HepG2 (cell line): ENCODE measurements around the gene ZNF865. TPM values are rescaled to one million over a fixed set of nuclear protein-coding genes. Genes with fewer than 3 reads are reported as not detected.

Source experiments
- CBX1 ChIP-seq: IDR thresholded peaks from one replicate; pipeline ENCODE4 v1.6.1; 2016; ENCODE audit warnings: antibody characterized with exemption, low read depth
- CENPBD1 ChIP-seq: sonication (generic); formaldehyde crosslinking; IDR thresholded peaks from 2 replicates; pipeline ENCODE4 v1.8.0; 2022; ENCODE audit warnings: missing genetic modification reagents, low read depth, mild to moderate bottlenecking, borderline replicate concordance
- GZF1 ChIP-seq: sonication (generic); formaldehyde crosslinking; IDR thresholded peaks from 2 replicates; pipeline ENCODE4 v1.5.1; 2020; ENCODE audit warnings: mild to moderate bottlenecking, missing genetic modification reagents
- HOXA9 ChIP-seq: sonication (generic); formaldehyde crosslinking; IDR thresholded peaks from 2 replicates; pipeline ENCODE4 v1.8.1; 2022; ENCODE audit warnings: missing genetic modification reagents, mild to moderate bottlenecking, moderate library complexity, borderline replicate concordance
- MAFK ChIP-seq, 2 experiments: IDR thresholded peaks in 1 of 2; conservative IDR thresholded peaks in 1 of 2; 2 replicates each; pipeline ENCODE4 v1.6.1; 2011; ENCODE audit warnings: improper control_type of control experiment in 2 of 2, low read length in 2 of 2
- NCOR1 ChIP-seq: fragments of 200-600 bp; sonication (generic); IDR thresholded peaks from 2 replicates; pipeline ENCODE4 v1.7.0; 2017; ENCODE audit warnings: antibody characterized with exemption, low read length, borderline replicate concordance
- NKX3-1 ChIP-seq: sonication (generic); formaldehyde crosslinking; IDR thresholded peaks from 2 replicates; pipeline ENCODE4 v1.5.0; 2020; ENCODE audit warnings: missing genetic modification reagents
- PHB2 ChIP-seq: fragments of 450-650 bp; IDR thresholded peaks from 2 replicates; pipeline ENCODE4 v1.6.1; 2018; ENCODE audit not compliant: partially characterized antibody
- SAFB2 ChIP-seq: sonication (generic); formaldehyde crosslinking; IDR thresholded peaks from 2 replicates; pipeline ENCODE4 v1.5.1; 2020; ENCODE audit warnings: missing genetic modification reagents, low read depth, mild to moderate bottlenecking, borderline replicate concordance
- SAP130 ChIP-seq: IDR thresholded peaks from 2 replicates; pipeline ENCODE4 v1.6.1; 2016; ENCODE audit warnings: low read depth
- SP140L ChIP-seq: sonication (generic); formaldehyde crosslinking; IDR thresholded peaks from 2 replicates; pipeline ENCODE4 v1.4.0; 2020; ENCODE audit warnings: missing genetic modification reagents, borderline replicate concordance
- THAP11 ChIP-seq: IDR thresholded peaks from 2 replicates; pipeline ENCODE4 v1.6.1; 2016; ENCODE audit warnings: missing biosample characterization, missing genetic modification reagents
- YEATS4 ChIP-seq: sonication (generic); formaldehyde crosslinking; IDR thresholded peaks from 2 replicates; pipeline ENCODE4 v1.4.0; 2020; ENCODE audit warnings: missing genetic modification reagents, borderline replicate concordance
- ZBTB14 ChIP-seq: sonication (generic); formaldehyde crosslinking; IDR thresholded peaks from 2 replicates; pipeline ENCODE4 v1.4.0; 2020; ENCODE audit warnings: missing genetic modification reagents
- ZC3H13 ChIP-seq: sonication (generic); formaldehyde crosslinking; IDR thresholded peaks from 2 replicates; pipeline ENCODE4 v1.8.1; 2023; ENCODE audit warnings: mild to moderate bottlenecking, missing genetic modification reagents, moderate library complexity
- ZFP36L2 ChIP-seq: sonication (generic); formaldehyde crosslinking; IDR thresholded peaks from 2 replicates; pipeline ENCODE4 v1.4.0; 2020; ENCODE audit warnings: missing genetic modification reagents
- ZNF138 ChIP-seq: sonication (generic); formaldehyde crosslinking; IDR thresholded peaks from 2 replicates; pipeline ENCODE4 v1.5.0; 2020; ENCODE audit warnings: mild to moderate bottlenecking, low read depth, missing genetic modification reagents
- ZNF207 ChIP-seq: fragments of 450-650 bp; IDR thresholded peaks from 2 replicates; pipeline ENCODE4 v1.6.1; 2016; ENCODE audit warnings: antibody characterized with exemption, borderline replicate concordance
- ZNF274 ChIP-seq: sonication (generic); formaldehyde crosslinking; IDR thresholded peaks from 2 replicates; pipeline ENCODE4 v1.5.1; 2020; ENCODE audit warnings: mild to moderate bottlenecking, missing genetic modification reagents
- ZNF589 ChIP-seq: sonication (generic); formaldehyde crosslinking; conservative IDR thresholded peaks from 2 replicates; pipeline ENCODE4 v1.8.0; 2022; ENCODE audit warnings: mild to moderate bottlenecking, moderate library complexity, missing genetic modification reagents
- ZNF724P ChIP-seq: sonication (generic); formaldehyde crosslinking; IDR thresholded peaks from 2 replicates; pipeline ENCODE4 v1.8.0; 2022; ENCODE audit warnings: missing genetic modification reagents, borderline replicate concordance
- ZNF878 ChIP-seq: sonication (generic); formaldehyde crosslinking; IDR thresholded peaks from 2 replicates; pipeline ENCODE4 v1.8.1; 2023; ENCODE audit warnings: mild to moderate bottlenecking, missing genetic modification reagents, moderate library complexity
- polyA plus RNA-seq, 8 experiments: library from polyadenylated mRNA; depleted of rRNA in 3 of 8; stranded (reverse) in 7 of 8; unstranded in 1 of 8; fragments of >200 nt; fragmentation: Illumina TruSeq in 4 of 8; extraction: Trizol in 4 of 8; gene quantifications; 2 replicates each; pipeline versions ENCODE4 v1.2.1 to v1.2.3, GENCODE V29; 2011 to 2016; ENCODE audit warnings: low read depth in 4 of 8, missing spikeins in 1 of 8, mixed read lengths in 1 of 8; ENCODE audit not compliant: insufficient read depth in 1 of 8
- total RNA-seq, 5 experiments: library from RNA; depleted of rRNA; stranded (reverse); fragments of >200 nt; fragmentation: Illumina TruSeq; extraction: Trizol; gene quantifications; 2 replicates each; pipeline ENCODE4 v1.2.3, GENCODE V29; 2016; ENCODE audit warnings: low read depth in 1 of 5
- TF ChIP-seq, protein P1 (sequence below): sonication (generic); formaldehyde crosslinking; IDR thresholded peaks from 2 replicates; pipeline ENCODE4 v1.5.0; 2020; ENCODE audit warnings: missing genetic modification reagents
- TF ChIP-seq, protein P2 (sequence below): sonication (generic); formaldehyde crosslinking; IDR thresholded peaks from 2 replicates; pipeline ENCODE4 v1.8.1; 2022; ENCODE audit warnings: low read depth, mild to moderate bottlenecking, missing genetic modification reagents
- TF ChIP-seq, protein P3 (sequence below): sonication (generic); formaldehyde crosslinking; IDR thresholded peaks from 2 replicates; pipeline ENCODE4 v1.5.0; 2020; ENCODE audit warnings: missing genetic modification reagents

Gene ZNF865
- total and polyA plus RNA-seq, 2 of the 13 experiments (the other 11 are each of a cell fraction or from before 2014, with no cell fraction given), result 0.93 to 1.0 TPM

DNA sequence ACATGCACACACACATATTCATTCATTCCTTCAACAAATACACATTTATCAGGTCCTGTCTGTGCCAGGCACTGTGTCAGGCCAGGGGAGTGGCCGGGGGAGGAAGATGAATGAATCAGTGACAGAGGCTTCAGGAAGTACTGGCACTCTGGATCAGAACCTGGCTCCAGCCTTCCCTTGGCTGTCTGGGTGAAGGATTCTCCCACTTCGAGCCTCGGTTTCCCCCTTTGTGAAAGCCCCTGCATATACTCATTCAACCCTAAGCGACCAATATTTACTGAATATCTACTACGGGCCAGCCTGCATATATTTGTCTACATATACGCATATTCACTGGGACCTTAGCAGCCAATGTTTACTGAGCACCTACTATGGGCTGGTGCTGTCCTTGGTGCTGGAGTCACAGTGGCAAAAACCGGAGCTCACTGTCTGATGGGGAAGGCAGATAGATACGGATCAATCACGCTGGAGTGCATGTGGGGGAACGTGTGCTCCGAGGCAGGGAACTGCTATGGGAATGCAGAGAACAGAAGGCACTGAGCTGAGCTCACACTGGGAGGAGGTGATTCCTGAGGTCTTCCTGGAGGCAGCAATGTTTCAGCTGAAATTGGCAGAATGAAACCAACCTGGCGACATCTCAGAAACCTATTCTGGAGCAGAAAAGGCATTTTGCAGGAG is 24.2 kb upstream of the ZNF865 start (continued):
- TF ChIP-seq ZBTB14 (CRISPR knock-in tag) (no peak), ZFP36L2 (CRISPR knock-in tag) (no peak), SP140L (CRISPR knock-in tag) (peak; percentile 87; the same call in 1 of the 2 replicates), CBX1 (no peak), MAFK (conservative IDR thresholded peaks at IDR 0.05 in 1 of 2, IDR thresholded peaks at IDR 0.05 in 1 of 2; ENCODE audit: low read length in 2 of 2) (no peak), ZNF138 (CRISPR knock-in tag) (peak; percentile 47; the same call in 1 of the 2 replicates), ZNF589 (CRISPR knock-in tag) (peak; percentile 85; the same call in 1 of the 2 replicates), SAFB2 (no peak), NKX3-1 (peak; percentile 43; the same call in 1 of the 2 replicates), SAP130 (peak; percentile 61; the same call in 1 of the 2 replicates), PHB2 (no peak), THAP11 (CRISPR knock-in tag) (no peak), NCOR1 (no peak), ZC3H13 (CRISPR knock-in tag) (peak; percentile 90), ZNF878 (CRISPR knock-in tag) (0 out of 2 replicates have a peak, but pooled peaks have one; percentile 25), ZNF274 (CRISPR knock-in tag) (no peak), ZNF207 (no peak), HOXA9 (peak; percentile 42), CENPBD1 (CRISPR knock-in tag) (no peak), ZNF724P (CRISPR knock-in tag) (no peak), YEATS4 (CRISPR knock-in tag) (peak; percentile 11; the same call in 1 of the 2 replicates), GZF1 (no peak; the same call in 1 of the 2 replicates)
- TF ChIP-seq, protein P1, sequence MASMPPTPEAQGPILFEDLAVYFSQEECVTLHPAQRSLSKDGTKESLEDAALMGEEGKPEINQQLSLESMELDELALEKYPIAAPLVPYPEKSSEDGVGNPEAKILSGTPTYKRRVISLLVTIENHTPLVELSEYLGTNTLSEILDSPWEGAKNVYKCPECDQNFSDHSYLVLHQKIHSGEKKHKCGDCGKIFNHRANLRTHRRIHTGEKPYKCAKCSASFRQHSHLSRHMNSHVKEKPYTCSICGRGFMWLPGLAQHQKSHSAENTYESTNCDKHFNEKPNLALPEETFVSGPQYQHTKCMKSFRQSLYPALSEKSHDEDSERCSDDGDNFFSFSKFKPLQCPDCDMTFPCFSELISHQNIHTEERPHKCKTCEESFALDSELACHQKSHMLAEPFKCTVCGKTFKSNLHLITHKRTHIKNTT, result no peak
- TF ChIP-seq, protein P2, sequence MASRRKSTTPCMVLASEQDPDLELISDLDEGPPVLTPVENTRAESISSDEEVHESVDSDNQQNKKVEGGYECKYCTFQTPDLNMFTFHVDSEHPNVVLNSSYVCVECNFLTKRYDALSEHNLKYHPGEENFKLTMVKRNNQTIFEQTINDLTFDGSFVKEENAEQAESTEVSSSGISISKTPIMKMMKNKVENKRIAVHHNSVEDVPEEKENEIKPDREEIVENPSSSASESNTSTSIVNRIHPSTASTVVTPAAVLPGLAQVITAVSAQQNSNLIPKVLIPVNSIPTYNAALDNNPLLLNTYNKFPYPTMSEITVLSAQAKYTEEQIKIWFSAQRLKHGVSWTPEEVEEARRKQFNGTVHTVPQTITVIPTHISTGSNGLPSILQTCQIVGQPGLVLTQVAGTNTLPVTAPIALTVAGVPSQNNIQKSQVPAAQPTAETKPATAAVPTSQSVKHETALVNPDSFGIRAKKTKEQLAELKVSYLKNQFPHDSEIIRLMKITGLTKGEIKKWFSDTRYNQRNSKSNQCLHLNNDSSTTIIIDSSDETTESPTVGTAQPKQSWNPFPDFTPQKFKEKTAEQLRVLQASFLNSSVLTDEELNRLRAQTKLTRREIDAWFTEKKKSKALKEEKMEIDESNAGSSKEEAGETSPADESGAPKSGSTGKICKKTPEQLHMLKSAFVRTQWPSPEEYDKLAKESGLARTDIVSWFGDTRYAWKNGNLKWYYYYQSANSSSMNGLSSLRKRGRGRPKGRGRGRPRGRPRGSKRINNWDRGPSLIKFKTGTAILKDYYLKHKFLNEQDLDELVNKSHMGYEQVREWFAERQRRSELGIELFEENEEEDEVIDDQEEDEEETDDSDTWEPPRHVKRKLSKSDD, result no peak
- TF ChIP-seq, protein P3, sequence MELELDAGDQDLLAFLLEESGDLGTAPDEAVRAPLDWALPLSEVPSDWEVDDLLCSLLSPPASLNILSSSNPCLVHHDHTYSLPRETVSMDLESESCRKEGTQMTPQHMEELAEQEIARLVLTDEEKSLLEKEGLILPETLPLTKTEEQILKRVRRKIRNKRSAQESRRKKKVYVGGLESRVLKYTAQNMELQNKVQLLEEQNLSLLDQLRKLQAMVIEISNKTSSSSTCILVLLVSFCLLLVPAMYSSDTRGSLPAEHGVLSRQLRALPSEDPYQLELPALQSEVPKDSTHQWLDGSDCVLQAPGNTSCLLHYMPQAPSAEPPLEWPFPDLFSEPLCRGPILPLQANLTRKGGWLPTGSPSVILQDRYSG, result no peak
